PC-9 (cell line): ENCODE data around the gene LIMS3. TPM values are rescaled to one million over a fixed set of nuclear protein-coding genes. Genes with fewer than 3 reads are reported as not detected.
"Not testable (repeated sequence)": the region's sequence is repeated elsewhere in the genome, so short reads cannot be mapped to it uniquely, and the experiment has no call there.

ENCODE experiments used
- Bru-seq: library from RNA; stranded (reverse); fragments of 400-500 nt; gene quantifications from one replicate; lab custom pipeline; 2021; lab: Mats Ljungman, UMichigan
- BruChase-seq, 2 experiments: library from RNA; stranded (reverse); fragments of 400-500 nt; gene quantifications; one replicate each; lab custom pipeline; 2021; lab: Mats Ljungman, UMichigan
- BruUV-seq: library from RNA; stranded (reverse); fragments of 400-500 nt; replicated peaks from 2 replicates; lab custom pipeline; 2021; lab: Mats Ljungman, UMichigan
- CTCF ChIA-PET: fragments of 300-600 bp; sonication (Branson Sonifier 250); formaldehyde crosslinking; loops from one replicate; lab custom pipeline; 2022; ENCODE audit warnings: antibody characterized with exemption; lab: Charles Lee
- POLR2A ChIA-PET: fragments of 300-600 bp; sonication (Branson Sonifier 250); formaldehyde crosslinking; loops from one replicate; lab custom pipeline; 2022; ENCODE audit warnings: antibody characterized with exemption; ENCODE audit not compliant: unreplicated experiment; lab: Charles Lee
- DNase-seq, 2 experiments: peaks; one replicate each; pipeline versions ENCODE4 v3.0.0 to v3.0.0-alpha.2; 2015 to 2022; ENCODE audit warnings: mixed read lengths in 1 of 2
- H2AFZ ChIP-seq: fragments of 200-600 bp; sonication (generic); 2 replicates; pipeline ENCODE4 v1.8.1; 2017; ENCODE audit warnings: antibody characterized with exemption
- H3F3A ChIP-seq: fragments of 200-600 bp; sonication (generic); 2 replicates; pipeline ENCODE4 v1.8.1; 2017; ENCODE audit warnings: antibody characterized with exemption, mild to moderate bottlenecking, low read depth; ENCODE audit not compliant: insufficient read depth
- H3K27ac ChIP-seq: fragments of 200-600 bp; sonication (generic); 2 replicates; pipeline ENCODE4 v1.6.1; 2016; ENCODE audit warnings: mixed run types
- H3K27me3 ChIP-seq: fragments of 200-600 bp; sonication (generic); 2 replicates; pipeline ENCODE4 v1.6.1; 2016; ENCODE audit warnings: low read depth, mixed run types; ENCODE audit not compliant: insufficient read depth
- H3K36me3 ChIP-seq: fragments of 200-600 bp; sonication (generic); 2 replicates; pipeline ENCODE4 v1.6.1; 2016; ENCODE audit warnings: low read depth, mixed run types
- H3K4me1 ChIP-seq: fragments of 200-600 bp; sonication (generic); replicated peaks from 2 replicates; pipeline ENCODE4 v1.6.1; 2016; ENCODE audit warnings: mixed run types; ENCODE audit not compliant: insufficient read depth
- H3K4me2 ChIP-seq: fragments of 200-600 bp; sonication (generic); 2 replicates; pipeline ENCODE4 v1.6.1; 2017; ENCODE audit warnings: mixed run types
- H3K4me3 ChIP-seq: fragments of 200-600 bp; sonication (generic); 2 replicates; pipeline ENCODE4 v1.6.1; 2016; ENCODE audit warnings: mixed run types
- H3K79me2 ChIP-seq: fragments of 200-600 bp; sonication (generic); 2 replicates; pipeline ENCODE4 v1.6.1; 2017; ENCODE audit warnings: low read depth, mixed run types
- H3K9me2 ChIP-seq: fragments of 200-600 bp; sonication (generic); 2 replicates; pipeline ENCODE4 v1.8.1; 2017; ENCODE audit warnings: mild to moderate bottlenecking; ENCODE audit not compliant: insufficient read depth
- H3K9me3 ChIP-seq: fragments of 200-600 bp; sonication (generic); 2 replicates; pipeline ENCODE4 v1.8.1; 2016; ENCODE audit warnings: low read depth; ENCODE audit not compliant: insufficient read depth
- H4K20me1 ChIP-seq: fragments of 200-600 bp; sonication (generic); 2 replicates; pipeline ENCODE4 v1.8.1; 2017; ENCODE audit not compliant: insufficient read depth
- intact Hi-C: fragments of 100-400 bp; cut with micrococcal nuclease; formaldehyde crosslinking; loops from one replicate; pipeline ENCODE4 v1.10.0; 2022; ENCODE audit not compliant: unreplicated experiment
- long read RNA-seq: library from polyadenylated mRNA; stranded (forward); transcript quantifications from one replicate; pipeline ENCODE4 v2.0.0, GENCODE V29; 2022
- total RNA-seq: library from RNA; stranded (reverse); gene quantifications from 2 replicates; pipeline ENCODE4 v1.2.3, GENCODE V29; 2021

The LIMS3 gene
- 1.4 and 2.3 TPM in 2 replicates for total RNA-seq
- not detected for Bru-seq, nascent RNA
- not detected for BruChase-seq, experiment 1, labeled RNA remaining after a 2-hour chase
- BruChase-seq, experiment 2, labeled RNA remaining after a 6-hour chase, result not detected
- long read RNA-seq, result 0 reads

- H3K4me1 ChIP-seq, H4K20me1 ChIP-seq, intact Hi-C loops, H3K27me3 ChIP-seq, H3K27ac ChIP-seq, H3K4me2 ChIP-seq, H3K79me2 ChIP-seq, H2AFZ ChIP-seq, H3F3A ChIP-seq, H3K9me3 ChIP-seq, H3K9me2 ChIP-seq, BruUV-seq, DNase-seq, H3K4me3 ChIP-seq, H3K36me3 ChIP-seq, CTCF ChIA-PET, POLR2A ChIA-PET: not testable (repeated sequence)
Measured at GRCh38 chr2:109898462-109899336, at the start of gene LIMS3. LIMS3 (plus strand) TSS chr2:109898688; CDS start chr2:109898729, 41 bp downstream.

- H3K4me2 ChIP-seq, BruUV-seq, H3K9me2 ChIP-seq, H3K27me3 ChIP-seq, H3K36me3 ChIP-seq, H3K4me3 ChIP-seq, POLR2A ChIA-PET, CTCF ChIA-PET, H3K79me2 ChIP-seq, H3F3A ChIP-seq, DNase-seq, H3K4me1 ChIP-seq, H3K9me3 ChIP-seq, H2AFZ ChIP-seq, H4K20me1 ChIP-seq, intact Hi-C loops, H3K27ac ChIP-seq: not testable (repeated sequence)
Measured at GRCh38 chr2:109871129-109871751, 27.2 kb upstream of the LIMS3 start.

- H3F3A ChIP-seq, H3K9me2 ChIP-seq, intact Hi-C loops, H3K27me3 ChIP-seq, H3K4me3 ChIP-seq, H3K4me2 ChIP-seq, H3K27ac ChIP-seq, BruUV-seq, H3K9me3 ChIP-seq, H4K20me1 ChIP-seq, DNase-seq, H3K4me1 ChIP-seq, H2AFZ ChIP-seq, POLR2A ChIA-PET, H3K36me3 ChIP-seq, CTCF ChIA-PET, H3K79me2 ChIP-seq: not testable (repeated sequence)
Measured at GRCh38 chr2:109876625-109877024, 21.9 kb upstream of the LIMS3 start.

- H3K9me2 ChIP-seq, H3K36me3 ChIP-seq, H3K4me2 ChIP-seq, intact Hi-C loops, H3K4me3 ChIP-seq, POLR2A ChIA-PET, H4K20me1 ChIP-seq, BruUV-seq, H3F3A ChIP-seq, H3K27me3 ChIP-seq, H3K27ac ChIP-seq, H3K79me2 ChIP-seq, DNase-seq, H3K4me1 ChIP-seq, H2AFZ ChIP-seq, H3K9me3 ChIP-seq, CTCF ChIA-PET: not testable (repeated sequence)
Measured at GRCh38 chr2:109882112-109882511, 16.4 kb upstream of the LIMS3 start.

- intact Hi-C loops, H3K4me3 ChIP-seq, H4K20me1 ChIP-seq, H3K79me2 ChIP-seq, H3K9me2 ChIP-seq, H3F3A ChIP-seq, DNase-seq, BruUV-seq, H3K4me1 ChIP-seq, H3K4me2 ChIP-seq, H3K36me3 ChIP-seq, H3K27ac ChIP-seq, CTCF ChIA-PET, H3K27me3 ChIP-seq, H3K9me3 ChIP-seq, H2AFZ ChIP-seq, POLR2A ChIA-PET: not testable (repeated sequence)
Measured at GRCh38 chr2:109888414-109888813, 10.1 kb upstream of the LIMS3 start.

GRCh38 chr2:109889909-109890308 is 8.6 kb upstream of the LIMS3 start:
- H3K4me3 ChIP-seq, H2AFZ ChIP-seq, DNase-seq, H3K36me3 ChIP-seq, H3K79me2 ChIP-seq, H3K9me3 ChIP-seq, H3K4me1 ChIP-seq, CTCF ChIA-PET, H3K4me2 ChIP-seq, H4K20me1 ChIP-seq, H3K9me2 ChIP-seq, H3K27me3 ChIP-seq, BruUV-seq, intact Hi-C loops, POLR2A ChIA-PET, H3K27ac ChIP-seq, H3F3A ChIP-seq: not testable (repeated sequence)

GRCh38 chr2:109891024-109891423 is 7.5 kb upstream of the LIMS3 start:
- BruUV-seq, H3K36me3 ChIP-seq, H3K27ac ChIP-seq, POLR2A ChIA-PET, H3K79me2 ChIP-seq, H3K4me3 ChIP-seq, H4K20me1 ChIP-seq, H3K27me3 ChIP-seq, H3F3A ChIP-seq, DNase-seq, H2AFZ ChIP-seq, H3K4me1 ChIP-seq, H3K4me2 ChIP-seq, H3K9me2 ChIP-seq, H3K9me3 ChIP-seq, CTCF ChIA-PET, intact Hi-C loops: not testable (repeated sequence)
